Left kidney (tissue), 2 donors: ENCODE data around the gene UBA6. TPM values are rescaled to one million over a fixed set of nuclear protein-coding genes. Genes with fewer than 3 reads are reported as not detected.
A peak's percentile ranks its signal among the peaks of the same experiment; 100 is the strongest.

Experiments
- DNase-seq: peaks from one replicate; pipeline ENCODE4 v3.0.0-alpha.2; 2013
- polyA plus RNA-seq: library from polyadenylated mRNA; unstranded; fragments of 120-200 nt; gene quantifications from one replicate; pipeline ENCODE4 v1.2.1, GENCODE V29; 2013; ENCODE audit not compliant: insufficient read length

The UBA6 gene
- polyA plus RNA-seq, 1 donor, result 78.7 TPM

- no peak for DNase-seq
Measured at GRCh38 chr4:67576059-67576466, 124.9 kb downstream of the UBA6 start.

GRCh38 chr4:67575232-67576058 lies 125.5 kb downstream of the UBA6 start:
- peak; percentile 42 for DNase-seq

- no peak for DNase-seq
Measured at GRCh38 chr4:67573193-67573592, 127.8 kb downstream of the UBA6 start.

GRCh38 chr4:67571975-67572374 lies 129.0 kb downstream of the UBA6 start:
- no peak for DNase-seq

GRCh38 chr4:67570537-67570936 lies 130.4 kb downstream of the UBA6 start:
- no peak for DNase-seq

- no peak for DNase-seq
Measured at GRCh38 chr4:67568820-67569219, 132.1 kb downstream of the UBA6 start.

GRCh38 chr4:67566335-67566734 lies 134.6 kb downstream of the UBA6 start:
- no peak for DNase-seq

GRCh38 chr4:67565284-67565683 lies 135.7 kb downstream of the UBA6 start:
- DNase-seq, result no peak

Other genes starting within 250 kb of the UBA6 start
- gene CENPC, start 155.7 kb downstream of the UBA6 start, polyA plus RNA-seq, result 38.1 TPM
- 0.20 TPM for gene STAP1, start 142.4 kb downstream of the UBA6 start, polyA plus RNA-seq
- gene GNRHR, start 53.2 kb upstream of the UBA6 start, polyA plus RNA-seq, result 0.96 TPM
- 0.13 TPM for gene TMPRSS11D, start 182.8 kb upstream of the UBA6 start, polyA plus RNA-seq